Hematopoietic multipotent progenitor cell treated with erythropoietin and hydrocortisone succinate and interleukin-3 and kit ligand, for 6 days (in vitro differentiated cells): ENCODE results near the gene PLSCR4.

Experiments used
- DNase-seq: peaks from one replicate; pipeline ENCODE4 v3.0.0-alpha.2; 2015

Gene PLSCR4

DNA sequence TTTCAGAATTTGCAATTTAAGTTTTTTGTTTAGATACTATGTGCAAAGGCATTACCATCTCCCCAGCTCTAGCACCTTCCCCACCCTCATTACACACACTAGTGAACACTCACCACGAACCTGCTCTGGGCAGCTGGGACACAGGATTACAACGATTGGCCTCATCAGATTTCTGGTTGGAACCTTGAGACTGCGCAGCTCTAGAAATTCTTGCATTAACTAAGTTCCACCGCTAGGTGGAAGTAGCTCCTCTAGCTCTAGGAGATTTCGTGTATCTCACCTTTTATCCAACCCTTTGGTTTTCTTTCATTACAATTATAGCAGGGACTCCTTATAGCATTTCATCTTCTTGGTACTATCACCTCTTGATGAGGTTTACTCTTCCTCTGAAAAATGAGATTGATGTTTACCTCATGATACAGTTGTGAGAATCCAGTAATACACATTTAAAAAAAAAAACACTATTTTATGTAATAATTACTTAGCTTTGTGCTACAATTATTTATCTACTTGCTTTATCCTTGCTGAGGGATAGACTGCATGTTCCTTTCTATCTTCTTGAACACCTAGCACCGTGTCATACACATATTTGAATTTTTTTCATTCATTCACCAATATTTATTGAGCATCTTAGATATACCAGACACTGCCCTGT lies 61.3 kb downstream of the PLSCR4 start:
- peak; percentile 81 for DNase-seq

DNA sequence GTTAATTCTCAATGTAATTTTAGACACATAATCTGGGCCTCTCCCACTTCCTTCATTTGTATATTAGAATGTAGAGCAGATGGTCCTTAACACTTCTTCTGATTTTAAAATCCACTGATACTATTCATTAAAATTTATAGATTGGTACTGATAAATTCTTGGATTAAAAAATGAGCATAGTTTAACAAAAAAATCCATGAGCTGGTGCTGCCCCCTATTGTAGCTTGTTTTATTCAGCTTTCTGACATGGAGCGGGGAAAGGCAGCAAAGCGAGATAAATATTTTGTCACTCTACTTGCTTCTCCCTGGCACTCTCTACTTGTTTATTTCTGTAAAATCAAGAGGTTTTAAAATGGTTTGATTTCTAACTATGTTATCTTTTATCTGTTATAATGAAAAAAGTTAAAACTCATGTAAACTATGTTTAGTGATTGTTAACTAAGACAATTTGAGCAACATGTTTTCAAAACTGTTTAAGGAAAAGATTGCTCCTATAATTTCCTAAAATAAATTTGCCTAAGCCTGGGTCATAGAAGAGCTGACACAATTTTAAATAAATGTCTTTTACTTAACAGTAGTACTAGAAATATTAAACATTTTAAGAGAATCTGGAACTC lies 63.5 kb downstream of the PLSCR4 start:
- DNase-seq: peak; percentile 59

DNA sequence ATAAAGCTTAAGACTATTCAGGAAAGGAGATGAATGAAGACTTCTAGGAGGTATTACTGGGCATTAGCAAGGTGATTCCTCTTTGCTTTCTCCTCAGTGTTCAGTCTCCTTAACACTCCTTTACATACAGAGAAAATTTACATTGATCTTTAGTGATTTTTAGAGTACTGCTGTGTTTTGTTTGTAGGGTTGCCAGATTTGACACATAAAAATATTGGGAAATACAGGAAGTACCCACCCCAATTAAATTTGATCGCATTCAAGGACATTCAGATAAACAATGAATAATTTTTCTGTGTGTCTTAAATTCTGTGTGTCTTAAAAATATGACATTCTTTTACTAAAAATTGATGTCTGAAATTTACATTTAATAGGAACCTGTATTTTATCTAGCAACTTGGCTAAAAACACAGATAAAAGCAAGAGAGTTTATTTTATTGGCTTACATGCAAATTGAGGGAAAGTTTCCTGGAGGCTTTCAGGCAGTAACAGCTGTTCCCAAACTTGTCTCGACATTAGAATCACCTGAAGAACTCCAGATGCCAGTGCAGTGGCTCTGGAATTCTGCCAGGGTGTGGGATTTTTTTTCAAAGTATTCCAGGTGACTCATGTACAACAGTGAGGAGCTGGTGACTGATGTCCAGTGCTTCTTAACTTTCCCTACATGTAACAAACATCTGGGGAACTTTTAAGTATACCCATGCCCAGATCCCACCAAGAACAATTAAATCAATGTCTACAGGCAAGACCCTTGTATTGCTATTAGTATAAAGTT lies 66.5 kb downstream of the PLSCR4 start:
- DNase-seq: no peak

DNA sequence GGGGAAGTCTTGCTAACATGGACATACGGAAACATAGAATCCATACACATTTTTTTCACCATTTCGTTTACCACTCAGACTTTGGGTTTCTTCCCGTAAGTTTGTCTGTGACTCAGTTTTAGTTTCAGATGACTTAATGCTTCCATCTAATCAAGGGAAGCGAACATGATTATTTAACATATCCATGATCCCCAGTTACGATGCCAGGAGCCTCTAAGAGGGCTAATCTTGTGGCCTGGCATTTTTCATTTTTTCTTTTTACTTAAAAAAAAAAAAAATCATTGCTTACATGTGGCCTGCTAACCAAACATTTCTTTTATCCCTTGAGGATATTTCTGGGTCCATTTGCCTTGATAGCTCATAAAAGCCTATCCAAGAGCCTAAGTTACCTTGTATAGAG lies 69.7 kb downstream of the PLSCR4 start:
- no peak for DNase-seq

DNA sequence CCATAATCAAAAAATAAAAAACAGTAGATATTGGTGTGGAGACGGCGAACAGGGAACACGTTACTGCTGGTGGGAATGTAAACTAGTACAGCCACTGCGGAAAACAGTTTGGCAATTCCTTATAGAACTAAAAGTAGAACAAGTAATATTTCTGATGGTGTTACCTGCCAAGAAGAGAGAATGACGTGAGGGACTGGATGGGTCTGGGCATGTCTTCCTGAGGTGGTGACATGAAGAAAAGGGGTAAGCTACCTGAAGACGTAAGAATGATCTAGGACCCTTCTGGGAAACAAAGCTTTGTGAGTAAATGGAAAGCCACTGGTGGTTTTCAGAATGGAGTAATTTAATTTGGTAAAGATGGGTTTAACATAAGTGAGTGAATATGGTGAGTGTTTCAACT lies 70.5 kb downstream of the PLSCR4 start:
- DNase-seq: no peak

DNA sequence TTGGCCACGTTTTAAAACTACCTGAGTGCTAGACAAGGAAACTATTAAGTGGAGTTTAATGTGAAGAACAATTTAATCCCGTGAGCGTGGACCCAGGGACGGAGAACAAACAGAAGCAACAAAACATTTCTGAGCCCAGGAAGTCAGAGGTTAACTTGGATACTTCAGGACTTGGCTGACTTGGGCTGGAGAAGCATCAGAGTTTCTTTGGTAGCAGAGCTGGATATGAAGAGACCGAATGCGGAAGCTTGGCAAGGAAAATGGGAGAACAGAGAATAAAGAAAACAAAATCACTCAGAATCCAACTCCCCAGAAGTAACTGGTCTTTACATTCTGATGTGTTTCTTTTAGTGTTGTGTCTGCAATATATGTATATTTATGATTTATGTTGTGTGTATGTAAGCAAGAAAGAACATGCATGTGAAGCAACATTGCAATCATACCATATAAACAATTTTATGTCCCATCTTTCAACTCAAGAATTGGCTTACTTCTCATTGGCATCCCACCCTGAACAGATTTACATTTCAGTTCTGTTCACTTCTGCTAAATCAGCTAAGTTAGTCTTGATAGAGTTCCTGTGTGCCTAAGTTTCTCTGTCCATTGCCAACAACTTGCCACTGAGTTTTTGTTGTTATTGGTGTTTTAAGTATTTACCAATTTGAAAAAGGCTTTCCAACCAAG lies 72.8 kb downstream of the PLSCR4 start:
- no peak for DNase-seq

DNA sequence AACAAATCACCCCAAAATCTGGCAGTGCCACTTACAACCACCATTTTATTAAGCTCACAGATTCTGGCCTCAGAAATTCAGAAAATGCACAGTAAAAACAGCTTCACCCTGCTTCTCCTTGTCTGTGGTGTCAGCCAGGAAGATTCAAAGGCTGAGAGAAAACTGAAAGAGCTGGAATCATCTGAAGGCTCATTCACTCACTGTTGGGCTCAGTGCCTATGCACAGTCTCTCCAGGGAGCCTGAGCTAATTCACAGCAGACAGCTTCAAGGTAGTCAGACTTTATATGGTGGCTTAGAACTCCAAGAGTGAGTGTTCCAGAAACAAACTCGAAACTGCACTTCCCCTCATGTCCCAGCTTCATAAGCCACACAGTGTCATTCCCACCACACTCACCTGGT lies 73.4 kb downstream of the PLSCR4 start:
- no peak for DNase-seq

DNA sequence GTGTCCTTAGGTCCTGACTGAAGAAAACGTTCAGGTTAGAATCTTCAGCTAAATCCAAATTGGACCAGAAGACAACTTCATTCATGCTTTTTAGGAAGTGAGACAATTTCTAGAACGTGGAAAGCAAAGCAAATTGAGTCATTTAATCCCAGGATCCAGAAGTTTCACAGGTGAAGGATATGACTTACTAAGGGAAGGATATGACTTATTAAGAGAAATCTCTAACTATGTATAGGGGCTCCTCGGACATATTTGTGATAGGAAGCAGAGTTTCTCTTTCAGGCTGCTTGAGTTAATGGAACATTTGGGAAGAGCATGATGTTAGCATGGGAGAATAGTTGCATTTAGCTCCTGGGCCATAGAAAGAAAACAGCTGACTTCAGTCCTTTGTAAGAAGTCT lies 73.8 kb downstream of the PLSCR4 start:
- no peak for DNase-seq

DNA sequence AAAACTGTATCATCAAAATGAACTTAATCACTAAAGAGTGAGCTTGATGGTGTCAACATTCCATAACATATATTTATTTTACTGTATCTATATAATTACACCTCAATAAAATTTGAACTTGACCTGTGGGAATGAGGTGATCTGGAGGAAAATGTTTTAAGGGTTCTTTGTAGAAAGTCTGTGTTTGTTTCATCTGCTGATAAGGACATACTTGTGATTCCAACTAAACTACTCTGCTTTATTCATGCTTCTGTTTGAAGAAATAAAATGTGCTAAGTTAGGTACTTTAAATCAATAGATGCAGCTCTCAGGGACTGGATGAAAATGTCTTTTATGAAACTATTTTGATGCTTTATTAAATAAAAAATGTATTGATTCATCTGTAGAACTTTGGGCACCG lies 78.3 kb downstream of the PLSCR4 start:
- DNase-seq: no peak

DNA sequence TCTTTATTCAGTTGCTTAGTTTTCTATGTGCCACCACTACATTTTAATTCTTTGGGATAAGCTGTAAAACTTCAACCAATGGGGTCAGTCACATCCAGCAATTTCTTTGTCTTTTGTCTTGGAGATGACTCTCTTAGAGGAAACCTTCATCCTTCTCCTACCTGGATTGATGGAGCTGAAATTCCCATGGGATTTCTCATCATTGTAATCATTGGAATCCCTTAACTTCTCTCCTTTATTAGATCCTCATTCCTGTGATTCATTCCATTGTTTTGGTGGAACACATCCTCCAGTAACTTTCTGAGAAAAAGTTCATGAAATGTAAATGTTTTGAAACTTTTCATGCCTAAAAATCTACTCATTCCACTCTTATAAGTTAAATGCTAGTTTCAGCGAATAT lies 80.3 kb downstream of the PLSCR4 start:
- DNase-seq: no peak

DNA sequence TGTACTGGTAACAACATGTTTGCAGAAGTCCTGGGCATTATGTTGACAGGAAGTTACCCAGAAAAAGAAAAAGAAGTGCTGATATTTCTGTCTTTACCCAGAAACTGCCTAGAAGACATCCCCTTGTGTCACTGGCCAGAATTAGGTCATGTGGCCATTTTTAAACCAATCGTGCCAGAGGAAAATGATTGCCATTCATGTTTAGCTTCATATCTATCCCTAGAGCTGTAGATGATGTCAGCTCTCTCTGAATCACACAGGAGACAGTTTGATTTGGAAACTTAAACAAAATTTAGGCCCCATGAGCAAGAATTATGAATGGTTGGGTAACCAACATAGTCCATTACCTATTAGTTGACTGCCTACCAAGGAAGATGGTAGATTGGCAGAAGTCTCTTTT lies 81.0 kb downstream of the PLSCR4 start:
- DNase-seq: no peak

DNA sequence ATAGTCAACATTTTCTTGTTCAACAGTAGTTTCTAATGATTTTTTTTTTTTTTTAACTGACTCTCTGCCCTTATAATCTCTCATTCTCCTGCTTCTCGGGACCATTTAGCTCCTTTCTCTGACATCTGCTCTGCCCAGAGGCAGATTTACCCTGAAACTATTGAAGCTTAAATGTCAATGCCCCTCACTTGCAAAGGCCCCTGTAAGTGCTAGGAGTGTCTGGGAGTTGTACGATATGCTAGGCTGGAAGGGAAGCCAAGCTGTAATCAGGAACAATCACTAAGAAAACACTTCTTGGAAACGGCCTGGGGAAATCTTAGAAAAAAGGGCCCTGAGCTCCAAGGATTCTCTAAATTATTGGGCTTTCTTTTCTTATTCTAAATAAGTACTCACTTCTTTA lies 84.1 kb downstream of the PLSCR4 start:
- DNase-seq: no peak

DNA sequence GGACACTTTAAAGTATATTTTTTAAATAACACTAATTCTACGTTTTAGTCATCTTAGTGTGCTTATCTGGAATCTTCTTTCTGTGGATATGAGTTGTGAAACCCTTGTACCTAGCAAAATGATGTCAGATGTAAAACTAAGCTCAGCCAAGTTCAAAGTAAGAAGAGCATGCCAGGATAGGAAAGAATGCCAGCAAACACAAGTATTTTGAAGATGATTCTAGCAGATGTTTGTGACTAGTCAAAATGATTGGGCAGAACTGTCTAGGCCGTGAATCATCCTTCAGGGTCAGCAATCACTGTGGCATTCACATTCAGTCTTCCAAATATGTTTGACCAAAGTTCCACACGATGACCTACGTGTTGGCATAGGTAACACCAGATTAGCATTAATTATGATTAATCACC lies 84.5 kb downstream of the PLSCR4 start:
- DNase-seq: no peak

DNA sequence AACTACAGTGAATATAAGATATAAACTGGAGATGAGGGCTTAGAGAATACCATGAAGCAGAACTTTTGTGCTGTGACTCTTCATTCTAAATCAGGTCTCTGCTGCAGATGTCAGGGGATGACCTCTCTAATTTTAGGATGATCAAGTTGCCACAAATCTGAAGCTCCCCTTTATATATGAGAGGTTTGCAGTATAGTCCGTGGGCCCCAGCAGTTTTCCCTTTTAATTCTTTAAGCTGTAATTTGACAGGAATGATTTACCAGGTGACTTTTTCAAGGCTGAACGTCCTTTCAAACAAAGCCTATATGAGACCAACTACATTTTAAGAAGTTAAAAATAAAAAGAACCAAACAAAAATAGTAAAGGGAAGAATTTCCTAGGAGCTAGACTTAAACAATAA lies 85.0 kb downstream of the PLSCR4 start:
- no peak for DNase-seq

DNA sequence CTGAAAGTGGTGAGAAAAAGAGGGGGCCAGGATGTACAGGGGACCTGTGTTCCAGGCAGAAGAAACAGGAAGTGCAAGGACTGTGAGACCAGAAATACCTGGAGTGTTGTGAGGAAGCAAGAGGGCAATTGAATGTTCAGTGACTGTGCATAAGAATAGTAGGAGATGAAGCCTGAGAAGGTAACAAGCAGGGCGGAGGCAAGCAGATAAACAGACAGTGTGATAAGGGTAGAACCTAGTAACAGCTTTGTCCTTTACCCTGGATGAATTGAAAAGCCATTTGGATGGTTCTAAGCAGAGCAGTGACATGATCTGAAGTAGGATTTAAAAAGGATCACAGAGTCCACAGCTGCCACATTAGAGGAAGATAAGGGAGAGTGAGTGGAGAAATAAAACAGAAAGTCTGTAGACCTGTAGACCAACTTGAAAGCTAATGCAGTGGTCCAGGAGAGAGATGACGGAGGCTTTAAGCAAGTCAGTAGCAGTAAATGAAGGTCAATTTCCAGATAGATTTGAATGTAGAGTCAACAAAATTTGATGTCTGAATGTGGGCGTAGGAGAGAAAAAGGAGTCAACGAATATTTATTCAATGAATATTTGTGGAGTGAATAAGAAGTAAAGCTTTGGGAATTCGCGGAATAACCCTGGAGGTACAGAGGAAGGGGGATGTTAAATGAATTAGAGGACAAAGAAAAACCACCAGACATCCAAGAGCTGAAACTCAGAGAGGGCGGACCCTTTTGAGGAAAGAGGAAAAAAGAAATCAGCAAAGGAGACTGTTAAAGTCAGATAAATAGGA lies 85.7 kb downstream of the PLSCR4 start:
- DNase-seq: no peak

DNA sequence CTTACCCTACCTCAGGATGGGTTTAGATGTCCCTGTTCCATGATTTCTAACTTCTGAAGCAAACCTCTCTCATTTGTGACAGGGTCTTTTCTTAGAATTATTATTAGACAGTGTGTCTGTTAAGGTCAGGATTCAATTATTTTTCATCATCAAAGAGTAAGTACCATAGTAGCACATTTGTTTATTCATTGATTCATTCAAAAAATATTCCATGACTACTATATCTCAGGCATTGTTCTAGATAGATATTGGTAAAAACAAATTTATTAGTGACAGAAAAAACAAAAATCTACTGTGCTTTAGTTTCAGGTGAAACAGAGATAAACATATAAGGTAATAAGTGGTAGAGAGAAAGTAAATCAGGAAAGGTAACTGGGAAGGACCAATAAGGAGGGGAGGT lies 86.4 kb downstream of the PLSCR4 start:
- DNase-seq: no peak

DNA sequence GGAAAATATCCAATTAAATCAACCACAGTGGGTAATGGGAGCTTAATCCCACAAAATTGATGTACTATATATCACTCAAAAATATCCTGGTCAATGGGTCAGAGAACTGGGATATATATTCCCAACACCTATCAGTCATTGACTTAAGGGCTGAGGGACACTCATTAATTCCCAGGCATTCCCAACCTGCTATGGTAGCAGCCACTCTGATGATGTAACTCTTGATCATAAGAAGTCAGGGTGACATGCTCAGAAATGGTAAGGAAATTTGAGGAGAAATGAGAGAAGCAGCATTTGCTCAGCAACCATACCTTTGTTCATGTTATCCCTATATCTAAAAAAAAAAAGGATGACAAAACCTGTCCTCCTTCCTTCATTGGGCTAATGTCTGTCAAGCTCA lies 86.8 kb downstream of the PLSCR4 start:
- DNase-seq: no peak

DNA sequence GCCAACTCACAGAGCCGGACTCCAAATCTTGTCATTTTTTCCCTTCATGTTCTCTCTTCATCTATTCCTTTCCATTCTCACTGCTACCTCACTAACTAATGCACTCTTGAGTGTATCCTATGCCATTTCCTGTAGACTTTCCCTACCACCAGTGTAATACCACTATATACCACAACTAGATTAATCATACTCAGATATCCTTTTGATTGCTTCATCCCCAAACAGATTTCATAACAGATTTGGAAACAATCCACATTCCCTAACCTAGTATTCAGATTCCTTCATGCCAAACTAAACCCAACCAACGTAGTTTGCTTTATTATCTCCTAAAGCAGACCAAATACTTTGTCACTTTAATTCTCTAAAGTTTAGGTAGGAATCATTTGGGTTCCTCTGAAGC lies 87.3 kb downstream of the PLSCR4 start:
- no peak for DNase-seq

DNA sequence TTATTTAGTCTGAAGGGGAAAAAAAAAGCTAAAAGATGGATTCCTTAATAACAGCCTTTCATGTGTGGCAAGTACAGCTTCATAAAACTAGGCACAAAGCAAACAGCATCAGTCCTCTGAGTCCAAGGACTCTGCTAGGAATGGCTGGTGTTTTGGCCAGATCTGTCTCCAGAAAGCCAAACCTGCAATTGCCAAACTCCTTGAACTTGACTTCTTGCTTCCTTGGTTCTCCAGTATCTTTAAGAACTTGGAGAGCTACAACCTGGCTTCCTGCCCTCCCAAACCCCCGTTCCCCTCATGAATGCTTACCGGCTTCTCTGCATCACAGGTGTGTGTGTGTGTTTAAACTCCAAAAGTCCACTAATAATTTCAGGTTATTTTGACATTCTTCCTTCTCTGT lies 88.3 kb downstream of the PLSCR4 start:
- DNase-seq: no peak

DNA sequence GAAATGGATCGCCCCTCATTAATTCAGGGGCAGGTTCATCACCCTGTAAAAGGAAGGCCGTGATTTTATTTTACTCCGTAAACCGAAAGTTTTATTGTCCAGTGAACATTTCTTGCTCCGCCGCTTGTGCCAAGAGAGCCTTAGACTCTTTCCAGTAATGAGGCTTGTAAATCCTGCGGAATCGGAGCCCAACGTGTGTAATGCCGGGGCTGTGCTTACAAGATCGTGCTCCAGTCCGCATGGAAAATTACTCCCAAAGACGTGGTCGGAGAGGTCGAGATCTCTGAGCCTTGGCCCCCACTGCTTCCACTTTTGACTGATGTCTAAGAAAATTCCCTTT lies 89.3 kb downstream of the PLSCR4 start:
- DNase-seq: peak; percentile 9

DNA sequence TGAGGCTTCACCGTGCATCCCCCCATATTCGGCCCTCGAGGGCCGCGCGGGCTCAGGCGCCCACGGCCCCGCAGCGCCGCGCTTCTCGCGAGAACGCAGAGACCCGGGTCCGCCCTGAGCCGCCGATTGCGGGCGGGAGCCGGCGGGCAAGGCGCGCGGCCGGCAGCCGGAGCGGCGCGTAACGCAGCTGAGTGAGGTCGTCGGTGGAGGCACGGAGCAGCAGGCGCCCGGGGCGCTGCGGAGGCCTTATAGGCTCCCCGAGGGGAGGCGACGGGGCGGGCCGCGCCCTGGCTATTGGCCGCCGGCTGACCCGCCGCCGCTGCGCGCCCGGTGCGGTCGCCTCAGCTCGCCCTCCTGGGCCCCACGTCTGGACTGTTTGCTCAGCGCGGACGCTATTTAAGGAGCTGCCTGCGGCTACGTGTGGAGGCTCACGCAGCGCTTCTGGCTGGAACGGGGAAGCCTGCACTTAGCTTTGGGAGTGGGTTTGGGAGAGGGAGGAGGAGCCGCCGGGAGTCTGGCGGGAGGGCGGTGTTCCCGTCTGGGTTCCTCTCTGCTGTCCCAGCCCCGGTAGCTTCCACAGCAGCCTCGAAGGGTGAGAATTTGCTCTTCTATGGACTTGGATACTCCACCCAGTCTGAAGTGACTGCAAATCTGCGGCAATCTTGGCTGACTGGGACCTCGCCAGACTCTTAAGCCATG lies 89.8 kb downstream of the PLSCR4 start, which contains the start of gene PLOD2:
TSS of gene PLOD2 (minus strand) at position 221 of the 699 bp plus-strand sequence. CDS start at position 26, 195 bp downstream.
- peak; percentile 75 for DNase-seq

DNA sequence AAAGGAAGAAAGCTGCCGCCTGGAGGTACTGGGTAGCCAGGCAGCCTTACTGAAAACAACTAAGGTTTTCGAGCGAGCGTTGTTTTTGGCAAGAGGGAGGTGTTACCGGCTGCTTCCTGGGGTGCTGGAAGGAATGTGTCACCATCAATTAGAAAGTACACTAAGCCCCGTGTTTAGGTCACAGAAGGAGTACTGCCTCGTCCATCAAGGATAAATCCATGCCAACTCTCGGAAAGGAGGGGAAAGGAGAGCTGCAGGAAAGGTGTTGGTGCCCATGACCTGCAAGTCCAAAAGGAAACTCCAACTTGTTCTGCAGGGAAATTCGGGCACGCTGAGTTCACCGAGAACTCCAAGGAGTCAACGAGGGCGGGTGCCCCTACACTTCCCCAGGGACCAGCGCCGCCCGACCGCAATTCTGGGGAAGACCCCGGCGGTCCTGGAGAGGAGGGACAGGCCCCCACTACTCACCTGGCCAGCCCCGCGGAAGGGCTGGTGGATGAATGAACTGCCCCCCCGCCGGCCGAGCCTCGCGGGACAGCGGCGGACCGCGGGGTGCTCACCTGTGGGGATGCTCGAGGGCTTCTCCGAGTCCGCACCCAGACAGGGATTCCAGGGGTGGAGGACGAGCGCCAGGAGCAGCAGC lies 90.5 kb downstream of the PLSCR4 start:
- peak; percentile 71 for DNase-seq
